ENCODE measurements around the gene KCTD20. TPM values are rescaled to one million over a fixed set of nuclear protein-coding genes. Genes with fewer than 3 reads are reported as not detected.

Gene KCTD20
- total RNA-seq, 2 experiments from 2014 or later: 73.6 to 84.6 TPM

GRCh38 chr6:36419310-36419709 lies 23.5 kb upstream of the KCTD20 start:
- no peak overlapping the region for H3K4me3 ChIP-seq (ENCODE audit: low read depth, low read length, poor library complexity, severe bottlenecking)
- H3K4me1 ChIP-seq (ENCODE audit: insufficient read depth, low read length, poor library complexity, severe bottlenecking): peaks cover 13% of the 10 kb centered on the region
- no peak overlapping the region for H3K27ac ChIP-seq (ENCODE audit: low read depth, low read length, poor library complexity, severe bottlenecking)
- no peak for DNase-seq (ENCODE audit: low spot score)
- H4K20me1 ChIP-seq (ENCODE audit: insufficient read depth, low read length): no peaks in the 10 kb centered on the region
- CTCF ChIA-PET (ENCODE audit: unreplicated experiment): no interaction called here
- H3K79me2 ChIP-seq (ENCODE audit: insufficient read depth, low read depth, low read length): no peaks in the 10 kb centered on the region
- no peak overlapping the region for H3K4me2 ChIP-seq (ENCODE audit: low read length)
- POLR2A ChIA-PET: interaction anchor here (0.6 to 1.1 kb wide), 2 partner anchors 11 to 544 kb away, joined by 3 read pairs; no protein-coding TSS in a partner anchor
- no peaks in the 10 kb centered on the region for H3K9me2 ChIP-seq (ENCODE audit: insufficient read depth, low read length)
- H3K36me3 ChIP-seq (ENCODE audit: insufficient read depth, low read length): no peaks in the 10 kb centered on the region
- intact Hi-C loops (cut with micrococcal nuclease; ENCODE audit: unreplicated experiment): no loop called here
- no peak for TF ChIP-seq CTCF (conservative IDR thresholded peaks at IDR 0.05; ENCODE audit: low read length)
- no peak for TF ChIP-seq EZH2phosphoT487 (IDR thresholded peaks at IDR 0.05; ENCODE audit: borderline replicate concordance, low read depth, low read length)
- no peaks in the 10 kb centered on the region for H3K9me3 ChIP-seq (ENCODE audit: low read length)
- no TSS peak for BruUV-seq (replicated peaks)
- H2AFZ ChIP-seq (ENCODE audit: low read length): no peak overlapping the region

- H3K9me3 ChIP-seq (ENCODE audit: low read length): no peaks in the 10 kb centered on the region
- H3K36me3 ChIP-seq (ENCODE audit: insufficient read depth, low read length): no peaks in the 10 kb centered on the region
- peak overlapping the region; percentile 29 for H3K27ac ChIP-seq (ENCODE audit: low read depth, low read length, poor library complexity, severe bottlenecking)
- peak overlapping the region; percentile 68 for H3K4me3 ChIP-seq (ENCODE audit: low read depth, low read length, poor library complexity, severe bottlenecking)
- TF ChIP-seq EZH2phosphoT487 (IDR thresholded peaks at IDR 0.05; ENCODE audit: borderline replicate concordance, low read depth, low read length) (no peak), CTCF (conservative IDR thresholded peaks at IDR 0.05; ENCODE audit: low read length) (no peak)
- DNase-seq (ENCODE audit: low spot score): no peak
- CTCF ChIA-PET (ENCODE audit: unreplicated experiment): interaction anchor here (0.5 kb wide), 1 partner anchor 40 kb away, joined by 3 read pairs; no protein-coding TSS in a partner anchor
- no peaks in the 10 kb centered on the region for H4K20me1 ChIP-seq (ENCODE audit: insufficient read depth, low read length)
- H3K4me1 ChIP-seq (ENCODE audit: insufficient read depth, low read length, poor library complexity, severe bottlenecking): peaks cover 13% of the 10 kb centered on the region
- no peaks in the 10 kb centered on the region for H3K79me2 ChIP-seq (ENCODE audit: insufficient read depth, low read depth, low read length)
- POLR2A ChIA-PET: interaction anchor here (0.6 to 1.4 kb wide), 7 partner anchors 9 to 157 kb away, joined by 3 to 4 read pairs (median 4); no protein-coding TSS in a partner anchor
- H2AFZ ChIP-seq (ENCODE audit: low read length): peak overlapping the region; percentile 100
- no TSS peak for BruUV-seq (replicated peaks)
- intact Hi-C loops (cut with micrococcal nuclease; ENCODE audit: unreplicated experiment): loop anchor here (1.0 to 5.0 kb wide), 4 partner anchors 20 to 336 kb away; partner anchors contain the start of genes KCTD20, PXT1 and SRSF3
- H3K4me2 ChIP-seq (ENCODE audit: low read length): peak overlapping the region; percentile 76
- H3K9me2 ChIP-seq (ENCODE audit: insufficient read depth, low read length): no peaks in the 10 kb centered on the region
These were observed 20.1 kb upstream of the KCTD20 start for GRCh38 chr6:36422714-36423100.

GRCh38 chr6:36423101-36423824 lies 19.5 kb upstream of the KCTD20 start:
- POLR2A ChIA-PET: interaction anchor here (0.6 to 1.4 kb wide), 8 partner anchors 9 to 156 kb away, joined by 3 to 6 read pairs (median 4); no protein-coding TSS in a partner anchor
- TF ChIP-seq EZH2phosphoT487 (IDR thresholded peaks at IDR 0.05; ENCODE audit: borderline replicate concordance, low read depth, low read length) (no peak), CTCF (conservative IDR thresholded peaks at IDR 0.05; ENCODE audit: low read length) (peak; percentile 85)
- Histone ChIP-seq H3K9me3 (ENCODE audit: low read length) (no peaks in the 10 kb centered on the region), H2AFZ (ENCODE audit: low read length) (peak overlapping the region; percentile 100), H3K36me3 (ENCODE audit: insufficient read depth, low read length) (no peaks in the 10 kb centered on the region), H3K27ac (ENCODE audit: low read depth, low read length, poor library complexity, severe bottlenecking) (peak overlapping the region; percentile 45), H3K79me2 (ENCODE audit: insufficient read depth, low read depth, low read length) (no peaks in the 10 kb centered on the region), H3K4me3 (ENCODE audit: low read depth, low read length, poor library complexity, severe bottlenecking) (peak overlapping the region; percentile 68), H3K9me2 (ENCODE audit: insufficient read depth, low read length) (no peaks in the 10 kb centered on the region), H4K20me1 (ENCODE audit: insufficient read depth, low read length) (no peaks in the 10 kb centered on the region), H3K4me1 (ENCODE audit: insufficient read depth, low read length, poor library complexity, severe bottlenecking) (peaks cover 13% of the 10 kb centered on the region), H3K4me2 (ENCODE audit: low read length) (peak overlapping the region; percentile 85)
- intact Hi-C loops (cut with micrococcal nuclease; ENCODE audit: unreplicated experiment): loop anchor here (1.0 to 5.0 kb wide), 4 partner anchors 19 to 336 kb away; partner anchors contain the start of genes KCTD20, PXT1 and SRSF3
- CTCF ChIA-PET (ENCODE audit: unreplicated experiment): interaction anchor here (0.5 kb wide), 1 partner anchor 40 kb away, joined by 3 read pairs; no protein-coding TSS in a partner anchor
- DNase-seq (ENCODE audit: low spot score): peak; percentile 99
- no TSS peak for BruUV-seq (replicated peaks)

Measured in OCI-LY7 (cell line).